ENCODE data around the gene MUC12. TPM values are rescaled to one million over a fixed set of nuclear protein-coding genes. Genes with fewer than 3 reads are reported as not detected.

Gene MUC12
- polyA plus RNA-seq, 1 donor (not counting 4 experiments of a cell fraction or from before 2014, with no cell fraction given), result 0.24 TPM

GRCh38 chr7:100951172-100951571 is 18.2 kb upstream of the MUC12 start:
- Histone ChIP-seq H3K27me3 (ENCODE audit: control insufficient read depth, extremely low read depth, insufficient read depth, low read length) (peaks cover 15% of the 10 kb centered on the region), H3K79me2 (ENCODE audit: control insufficient read depth, insufficient read depth, low read length) (no peaks in the 10 kb centered on the region), H4K20me1 (ENCODE audit: control insufficient read depth, extremely low read depth, insufficient read depth, low read length) (no peaks in the 10 kb centered on the region), H2AFZ (ENCODE audit: control insufficient read depth, low read length) (no peak overlapping the region), H3K9me3 (ENCODE audit: control insufficient read depth, low read depth, low read length) (no peaks in the 10 kb centered on the region), H3K36me3 (ENCODE audit: control insufficient read depth in 2 of 2, extremely low read depth in 1 of 2, insufficient read depth in 2 of 2, low read length in 2 of 2) (no peaks in the 10 kb centered on the region), H3K9me1 (ENCODE audit: control insufficient read depth, extremely low read depth, insufficient read depth, low read length) (no peaks in the 10 kb centered on the region), H3K27ac (ENCODE audit: control insufficient read depth, insufficient read depth, low read length) (no peak overlapping the region), H3K4me1 (ENCODE audit: control insufficient read depth, extremely low read depth, insufficient read depth, low read length) (no peaks in the 10 kb centered on the region), H3K4me2 (ENCODE audit: control insufficient read depth, extremely low read depth, insufficient read depth, low read depth, low read length) (no peak overlapping the region), H3K4me3 (ENCODE audit: control insufficient read depth in 2 of 3, extremely low read depth in 1 of 3, insufficient read depth in 2 of 3, low read depth in 1 of 3, low read length in 3 of 3) (no peak overlapping the region), H3K9ac (ENCODE audit: control insufficient read depth, extremely low read depth, insufficient read depth, low read length) (no peak overlapping the region)
- TF ChIP-seq CTCF (optimal IDR thresholded peaks at IDR 0.05 in 1 of 3, IDR thresholded peaks at IDR 0.05 in 1 of 3, conservative IDR thresholded peaks at IDR 0.05 in 1 of 3; ENCODE audit: extremely low read depth in 1 of 3, insufficient read depth in 2 of 3, low read length in 3 of 3), result no peak
- no peak for TF ChIP-seq EZH2 (IDR thresholded peaks at IDR 0.05; ENCODE audit: low read length)
- FAIRE-seq (no peak), DNase-seq (ENCODE audit: low read depth, low spot score) (no peak)
- dilution Hi-C loops (cut with MboI; ENCODE audit: extremely low pct_ligation_motif_present, low sequenced_read_pairs), result no loop called here

- no peak for TF ChIP-seq CTCF (optimal IDR thresholded peaks at IDR 0.05 in 1 of 3, IDR thresholded peaks at IDR 0.05 in 1 of 3, conservative IDR thresholded peaks at IDR 0.05 in 1 of 3; ENCODE audit: extremely low read depth in 1 of 3, insufficient read depth in 2 of 3, low read length in 3 of 3)
- no peak for TF ChIP-seq EZH2 (IDR thresholded peaks at IDR 0.05; ENCODE audit: low read length)
- no peak overlapping the region for H3K4me3 ChIP-seq (ENCODE audit: control insufficient read depth in 2 of 3, extremely low read depth in 1 of 3, insufficient read depth in 2 of 3, low read depth in 1 of 3, low read length in 3 of 3)
- no peaks in the 10 kb centered on the region for H3K9me1 ChIP-seq (ENCODE audit: control insufficient read depth, extremely low read depth, insufficient read depth, low read length)
- dilution Hi-C loops (cut with MboI; ENCODE audit: extremely low pct_ligation_motif_present, low sequenced_read_pairs), result no loop called here
- no peaks in the 10 kb centered on the region for H3K9me3 ChIP-seq (ENCODE audit: control insufficient read depth, low read depth, low read length)
- H3K79me2 ChIP-seq (ENCODE audit: control insufficient read depth, insufficient read depth, low read length), result no peaks in the 10 kb centered on the region
- DNase-seq (ENCODE audit: low read depth, low spot score), result no peak
- H2AFZ ChIP-seq (ENCODE audit: control insufficient read depth, low read length), result no peak overlapping the region
- H3K36me3 ChIP-seq (ENCODE audit: control insufficient read depth in 2 of 2, extremely low read depth in 1 of 2, insufficient read depth in 2 of 2, low read length in 2 of 2), result no peaks in the 10 kb centered on the region
- H3K4me2 ChIP-seq (ENCODE audit: control insufficient read depth, extremely low read depth, insufficient read depth, low read depth, low read length), result no peak overlapping the region
- FAIRE-seq, result no peak
- no peaks in the 10 kb centered on the region for H3K4me1 ChIP-seq (ENCODE audit: control insufficient read depth, extremely low read depth, insufficient read depth, low read length)
- no peak overlapping the region for H3K27ac ChIP-seq (ENCODE audit: control insufficient read depth, insufficient read depth, low read length)
- no peak overlapping the region for H3K9ac ChIP-seq (ENCODE audit: control insufficient read depth, extremely low read depth, insufficient read depth, low read length)
- no peaks in the 10 kb centered on the region for H4K20me1 ChIP-seq (ENCODE audit: control insufficient read depth, extremely low read depth, insufficient read depth, low read length)
- H3K27me3 ChIP-seq (ENCODE audit: control insufficient read depth, extremely low read depth, insufficient read depth, low read length), result peaks cover 15% of the 10 kb centered on the region
These were observed 17.3 kb upstream of the MUC12 start for GRCh38 chr7:100951888-100952560.

All from keratinocyte (primary cell).